H1 (cell line): ENCODE measurements around the gene PRKCI. TPM values are rescaled to one million over a fixed set of nuclear protein-coding genes. Genes with fewer than 3 reads are reported as not detected.

Experiments used
- CTCF ChIA-PET: fragments of 300-600 bp; sonication (Branson Sonifier 250); formaldehyde crosslinking; loops from one replicate; lab custom pipeline; 2021; ENCODE audit not compliant: partially characterized antibody; lab: Charles Lee
- POLR2A ChIA-PET: fragments of 300-600 bp; sonication (Branson Sonifier 250); formaldehyde crosslinking; loops from one replicate; lab custom pipeline; 2021; ENCODE audit warnings: inconsistent platforms; ENCODE audit not compliant: partially characterized antibody; lab: Charles Lee
- DNase-seq, 2 experiments: peaks; one replicate each; pipeline versions ENCODE4 v3.0.0 to v3.0.0-alpha.2; 2010 to 2022; ENCODE audit warnings: low spot score in 2 of 2, low read depth in 1 of 2, mixed read lengths in 1 of 2
- FAIRE-seq: peaks from 2 replicates; lab custom pipeline; 2011; peaks lifted over from hg19 to GRCh38; lab: Jason Lieb, UNC
- H2AFZ ChIP-seq: 2 replicates; pipeline ENCODE4 v1.8.1; 2012; ENCODE audit warnings: low read length, inconsistent platforms
- H2AK5ac ChIP-seq: 2 replicates; pipeline ENCODE4 v1.6.1; 2013; ENCODE audit warnings: low read depth, low read length
- H2BK120ac ChIP-seq: replicated peaks from 2 replicates; pipeline ENCODE3; 2013; ENCODE audit warnings: low read depth, low read length, inconsistent platforms
- H2BK12ac ChIP-seq: 2 replicates; pipeline ENCODE4 v1.6.1; 2013; ENCODE audit warnings: low read depth, low read length
- H2BK15ac ChIP-seq: 2 replicates; pipeline ENCODE4 v1.6.1; 2013; ENCODE audit warnings: low read length
- H2BK20ac ChIP-seq: 2 replicates; pipeline ENCODE4 v1.6.1; 2013; ENCODE audit warnings: low read length
- H2BK5ac ChIP-seq: 2 replicates; pipeline ENCODE4 v1.6.1; 2013; ENCODE audit warnings: low read depth, low read length
- H3K14ac ChIP-seq: 2 replicates; pipeline ENCODE4 v1.6.1; 2013; ENCODE audit warnings: inconsistent platforms; ENCODE audit not compliant: insufficient read length
- H3K18ac ChIP-seq: 2 replicates; pipeline ENCODE4 v1.6.1; 2013; ENCODE audit warnings: low read length; ENCODE audit errors: extremely low read depth
- H3K23ac ChIP-seq: 2 replicates; pipeline ENCODE4 v1.6.1; 2013; ENCODE audit warnings: inconsistent platforms; ENCODE audit not compliant: insufficient read length
- H3K23me2 ChIP-seq: 2 replicates; pipeline ENCODE4 v1.6.1; 2013; ENCODE audit warnings: low read depth, low read length
- H3K27ac ChIP-seq: 2 replicates; pipeline ENCODE4 v1.6.1; 2011; ENCODE audit warnings: low read depth, low read length, inconsistent platforms
- H3K27me3 ChIP-seq, 4 experiments: replicated peaks in 1 of 4; 1 replicate in 1 of 4; 2 replicates in 3 of 4; pipeline versions ENCODE4 v1.6.1 to v1.8.1; 2011 to 2013; ENCODE audit warnings: low read length in 3 of 4, mild to moderate bottlenecking in 3 of 4, inconsistent platforms in 2 of 4, mixed read lengths in 2 of 4, moderate library complexity in 1 of 4; ENCODE audit not compliant: control insufficient read depth in 3 of 4, insufficient read depth in 3 of 4; ENCODE audit errors: extremely low read depth in 1 of 4
- H3K36me3 ChIP-seq, 4 experiments: 2 replicates each; pipeline versions ENCODE4 v1.6.1 to v1.8.1; 2011 to 2013; ENCODE audit warnings: mild to moderate bottlenecking in 4 of 4, low read length in 3 of 4, moderate library complexity in 2 of 4, control low read depth in 1 of 4, inconsistent platforms in 1 of 4; ENCODE audit not compliant: insufficient read depth in 4 of 4, control insufficient read depth in 2 of 4
- H3K4ac ChIP-seq: replicated peaks from 2 replicates; pipeline ENCODE3; 2013; ENCODE audit warnings: low read length, low read depth, mixed read lengths, inconsistent platforms; ENCODE audit not compliant: insufficient read length
- H3K4me1 ChIP-seq, 4 experiments: replicated peaks in 1 of 4; 1 replicate in 1 of 4; 2 replicates in 3 of 4; pipeline versions ENCODE4 v1.6.1 to v1.8.1; 2011 to 2013; ENCODE audit warnings: low read length in 3 of 4, inconsistent platforms in 2 of 4, mixed read lengths in 1 of 4; ENCODE audit not compliant: insufficient read depth in 4 of 4, control insufficient read depth in 3 of 4
- H3K4me2 ChIP-seq, 2 experiments: 2 replicates each; pipeline versions ENCODE4 v1.6.1 to v1.8.1; 2011 to 2013; ENCODE audit warnings: low read depth in 2 of 2, low read length in 2 of 2, control low read depth in 1 of 2, inconsistent platforms in 1 of 2, mild to moderate bottlenecking in 1 of 2; ENCODE audit not compliant: insufficient read depth in 1 of 2
- H3K4me3 ChIP-seq, 4 experiments: fragments of 200-600, 300-600 bp in 1 of 4; sonication (generic), shearing (Covaris generic), sonication (Bioruptor Twin) in 1 of 4; 2 replicates each; pipeline versions ENCODE4 v1.5.1 to v1.8.1; 2011 to 2016; ENCODE audit warnings: low read length in 4 of 4, low read depth in 3 of 4, control low read depth in 2 of 4, inconsistent platforms in 2 of 4, mild to moderate bottlenecking in 2 of 4, mixed read lengths in 1 of 4, moderate library complexity in 1 of 4; ENCODE audit not compliant: insufficient read depth in 2 of 4; ENCODE audit errors: extremely low read depth in 1 of 4
- H3K56ac ChIP-seq: replicated peaks from 2 replicates; pipeline ENCODE3; 2013; ENCODE audit warnings: low read depth, mild to moderate bottlenecking, mixed read lengths, low read length, inconsistent platforms; ENCODE audit not compliant: insufficient read length
- H3K79me1 ChIP-seq: 2 replicates; pipeline ENCODE4 v1.6.1; 2013; ENCODE audit warnings: low read depth, low read length, control low read depth
- H3K79me2 ChIP-seq, 2 experiments: 2 replicates each; pipeline versions ENCODE4 v1.6.1 to v1.8.1; 2012 to 2013; ENCODE audit warnings: low read length in 2 of 2, mild to moderate bottlenecking in 2 of 2, inconsistent platforms in 1 of 2; ENCODE audit not compliant: insufficient read depth in 2 of 2, control insufficient read depth in 1 of 2
- H3K9ac ChIP-seq, 4 experiments: replicated peaks in 1 of 4; 1 replicate in 1 of 4; 2 replicates in 3 of 4; pipeline versions ENCODE4 v1.6.1 to v1.8.1; 2011 to 2013; ENCODE audit warnings: low read depth in 3 of 4, low read length in 3 of 4, control low read depth in 2 of 4, mild to moderate bottlenecking in 2 of 4, moderate library complexity in 2 of 4, inconsistent platforms in 1 of 4; ENCODE audit errors: extremely low read depth in 1 of 4
- H3K9me3 ChIP-seq, 2 experiments: 2 replicates each; pipeline versions ENCODE4 v1.6.1 to v1.8.1; 2012 to 2013; ENCODE audit warnings: mild to moderate bottlenecking in 2 of 2, moderate library complexity in 2 of 2, control low read depth in 1 of 2, inconsistent platforms in 1 of 2, low read depth in 1 of 2, low read length in 1 of 2, mixed read lengths in 1 of 2; ENCODE audit not compliant: insufficient read depth in 2 of 2
- H4K20me1 ChIP-seq, 2 experiments: replicated peaks in 1 of 2; 2 replicates each; pipeline versions ENCODE3 to v1.8.1; 2011 to 2013; ENCODE audit warnings: inconsistent platforms in 2 of 2, low read length in 2 of 2, mild to moderate bottlenecking in 1 of 2; ENCODE audit not compliant: insufficient read depth in 2 of 2, control insufficient read depth in 1 of 2
- H4K5ac ChIP-seq: 2 replicates; pipeline ENCODE4 v1.6.1; 2013; ENCODE audit warnings: low read length, low read depth, mixed read lengths, inconsistent platforms; ENCODE audit not compliant: insufficient read length
- H4K8ac ChIP-seq: 2 replicates; pipeline ENCODE4 v1.8.0; 2013; ENCODE audit warnings: mild to moderate bottlenecking, moderate library complexity, low read length, inconsistent platforms; ENCODE audit not compliant: insufficient read depth; ENCODE audit errors: extremely low read depth
- H4K91ac ChIP-seq: replicated peaks from 2 replicates; pipeline ENCODE3; 2013; ENCODE audit warnings: low read length, mixed read lengths, inconsistent platforms; ENCODE audit not compliant: insufficient read length
- ATF3 ChIP-seq: IDR thresholded peaks from 2 replicates; pipeline ENCODE4 v1.6.1; 2011; ENCODE audit warnings: low read depth, mild to moderate bottlenecking, low read length; ENCODE audit not compliant: insufficient read depth
- CTCF ChIP-seq, 3 experiments: IDR thresholded peaks; 1 replicate in 2 of 3; 2 replicates in 1 of 3; pipeline versions ENCODE4 v1.5.1 to v1.6.1; 2011; ENCODE audit warnings: low read length in 3 of 3, mild to moderate bottlenecking in 3 of 3, inconsistent platforms in 2 of 3, low read depth in 1 of 3, moderate library complexity in 1 of 3; ENCODE audit not compliant: insufficient read depth in 1 of 3; ENCODE audit errors: control extremely low read depth in 1 of 3
- SIN3A ChIP-seq, 2 experiments: IDR thresholded peaks in 1 of 2; conservative IDR thresholded peaks in 1 of 2; 2 replicates each; pipeline ENCODE4 v1.6.1; 2011 to 2012; ENCODE audit warnings: low read length in 2 of 2, improper control_type of control experiment in 1 of 2, low read depth in 1 of 2, mild to moderate bottlenecking in 1 of 2
- WGBS, 2 experiments: shearing (Covaris generic) in 1 of 2; methylation state at CpG; one replicate each; pipeline versions ENCODE4 v1.1.6 to v1.1.7; 2013 to 2015; ENCODE audit warnings: low lambda C conversion rate in 2 of 2, mixed read lengths in 2 of 2, inconsistent platforms in 1 of 2, low coverage in 1 of 2, missing lambda C conversion rate in 1 of 2; ENCODE audit not compliant: insufficient replicate concordance in 2 of 2, insufficient coverage in 1 of 2, insufficient read length in 1 of 2; ENCODE audit errors: extremely low coverage in 1 of 2, missing lambda C conversion rate in 1 of 2; 5-methylcytosine and 5-hydroxymethylcytosine counted together
- polyA plus RNA-seq, 7 experiments: library from polyadenylated mRNA; depleted of rRNA in 3 of 7; stranded (reverse) in 5 of 7; unstranded in 2 of 7; fragments of >200 nt in 5 of 7; fragments of 200-250 nt in 2 of 7; gene quantifications; 1 replicate in 5 of 7; 2 replicates in 1 of 7; 4 replicates in 1 of 7; pipeline versions ENCODE4 v1.2.1 to v1.2.3, GENCODE V29; 2011 to 2013; ENCODE audit warnings: missing spikeins in 2 of 7, mixed read lengths in 2 of 7
- total RNA-seq: library from RNA; stranded (reverse); fragmentation: NEBNext Ultra II Directional; extraction: Animal tissue kit (Norgen Biotek cat#: 25700); gene quantifications from 2 replicates; pipeline ENCODE4 v1.2.1, GENCODE V29; 2021

PRKCI gene
- total and polyA plus RNA-seq, 2 of the 8 experiments (the other 6 are each of a cell fraction or from before 2014, with no cell fraction given): 24.3 to 100.0 TPM

GRCh38 chr3:170232266-170232665 lies 10.0 kb downstream of the PRKCI start:
- Histone ChIP-seq H3K4me2 (no peak overlapping the region), H2BK20ac (no peak overlapping the region), H2BK12ac (no peak overlapping the region), H3K79me2 (peaks cover 6 to 71% of the 10 kb centered on the region in 2 experiments), H2BK5ac (no peak overlapping the region), H3K27me3 (no peaks in the 10 kb centered on the region), H3K23me2 (no peaks in the 10 kb centered on the region), H3K27ac (no peak overlapping the region), H2BK15ac (no peak overlapping the region), H2AFZ (no peak overlapping the region), H4K5ac (no peak overlapping the region), H3K56ac (no peak overlapping the region), H3K18ac (no peak overlapping the region), H3K79me1 (peaks cover 6% of the 10 kb centered on the region; the same call in 1 of the 2 replicates), H4K91ac (no peak overlapping the region), H3K14ac (no peak overlapping the region), H3K9ac (no peak overlapping the region), H4K8ac (no peak overlapping the region), H4K20me1 (peaks cover 0 to 7% of the 10 kb centered on the region in 2 experiments), H3K36me3 (peaks cover 4 to 21% (median 8%) of the 10 kb centered on the region in 4 experiments; a peak in 3 of 8 replicates), H2AK5ac (no peak overlapping the region), H2BK120ac (no peak overlapping the region), H3K4me3 (no peak overlapping the region), H3K9me3 (no peaks in the 10 kb centered on the region), H3K4me1 (no peaks in the 10 kb centered on the region), H3K23ac (no peak overlapping the region), H3K4ac (no peak overlapping the region)
- FAIRE-seq (no peak), DNase-seq (no peak)
- ChIA-PET CTCF (interaction anchor here (1.4 kb wide), 1 partner anchor 9 kb away, joined by 6 read pairs; no protein-coding TSS in a partner anchor), POLR2A (interaction anchor here (0.6 to 1.0 kb wide), 2 partner anchors 30 to 131 kb away, joined by 3 to 6 read pairs; no protein-coding TSS in a partner anchor)
- no peak for TF ChIP-seq ATF3
- TF ChIP-seq CTCF (IDR thresholded peaks at IDR 0.05; ENCODE audit: control extremely low read depth in 1 of 3, insufficient read depth in 1 of 3, low read depth in 1 of 3, low read length in 3 of 3): no peak
- no peak for TF ChIP-seq SIN3A (conservative IDR thresholded peaks at IDR 0.05 in 1 of 2, IDR thresholded peaks at IDR 0.05 in 1 of 2; ENCODE audit: low read depth in 1 of 2, low read length in 2 of 2)
- 87% methylated on average over 5 of the region's 5 CpGs; no CpG with 5 or more reads in 1 of the 2 experiments for WGBS, 2 experiments
